H1 (cell line): ENCODE data around the gene AP4B1. TPM values are rescaled to one million over a fixed set of nuclear protein-coding genes. Genes with fewer than 3 reads are reported as not detected.
A peak's percentile ranks its signal among the peaks of the same experiment; 100 is the strongest.

Experiments
- ASH2L ChIP-seq: fragments of 200-600, 300-600 bp; sonication (generic); IDR thresholded peaks from one replicate; pipeline ENCODE4 v1.7.1; 2017; ENCODE audit warnings: low read length
- BCL11A ChIP-seq, 2 experiments: IDR thresholded peaks; one replicate each; pipeline ENCODE4 v1.6.1; 2011; ENCODE audit warnings: low read depth in 2 of 2, low read length in 2 of 2, mild to moderate bottlenecking in 2 of 2
- BRCA1 ChIP-seq: IDR thresholded peaks from 2 replicates; pipeline ENCODE4 v1.6.1; 2012; ENCODE audit warnings: low read depth, low read length, improper control_type of control experiment
- CBX5 ChIP-seq: fragments of 300-800, 300-1000 bp; sonication (generic); IDR thresholded peaks from 2 replicates; pipeline ENCODE4 v1.7.1; 2016; ENCODE audit warnings: antibody characterized with exemption, low read length, low read depth
- CHD1 ChIP-seq: IDR thresholded peaks from 2 replicates; pipeline ENCODE4 v1.6.1; 2012; ENCODE audit warnings: low read depth, low read length, improper control_type of control experiment
- EZH2 ChIP-seq: fragments of 200-600 bp; sonication (generic); IDR thresholded peaks from 2 replicates; pipeline ENCODE4 v1.7.1; 2012; ENCODE audit warnings: low read depth, mild to moderate bottlenecking, moderate library complexity, low read length, inconsistent platforms; ENCODE audit not compliant: severe bottlenecking
- HDAC2 ChIP-seq, 2 experiments: fragments of 300-600 bp in 1 of 2; sonication (generic) in 1 of 2; IDR thresholded peaks; 2 replicates each; pipeline ENCODE4 v1.6.1; 2011 to 2012; ENCODE audit warnings: low read depth in 2 of 2, low read length in 2 of 2, mild to moderate bottlenecking in 2 of 2, moderate library complexity in 2 of 2, borderline replicate concordance in 1 of 2, inconsistent platforms in 1 of 2
- HDAC6 ChIP-seq: IDR thresholded peaks from one replicate; pipeline ENCODE4 v1.7.1; 2012; ENCODE audit warnings: low read depth, mild to moderate bottlenecking, inconsistent platforms, low read length, moderate library complexity
- KDM1A ChIP-seq: fragments of 200-600, 300-600 bp; sonication (generic); IDR thresholded peaks from 2 replicates; pipeline ENCODE4 v1.7.1; 2016; ENCODE audit warnings: mild to moderate bottlenecking, low read length, borderline replicate concordance
- KDM4A ChIP-seq: IDR thresholded peaks from one replicate; pipeline ENCODE4 v1.7.1; 2012; ENCODE audit warnings: low read depth, mild to moderate bottlenecking, moderate library complexity, low read length, inconsistent platforms; ENCODE audit not compliant: severe bottlenecking
- KDM5A ChIP-seq: fragments of 200-600 bp; IDR thresholded peaks from 2 replicates; pipeline ENCODE4 v1.7.1; 2012; ENCODE audit warnings: mild to moderate bottlenecking, low read length, inconsistent platforms, mixed read lengths
- RAD21 ChIP-seq, 2 experiments: IDR thresholded peaks in 1 of 2; conservative IDR thresholded peaks in 1 of 2; 2 replicates each; pipeline ENCODE4 v1.6.1; 2011; ENCODE audit warnings: low read depth in 2 of 2, low read length in 2 of 2, improper control_type of control experiment in 1 of 2, inconsistent platforms in 1 of 2, mild to moderate bottlenecking in 1 of 2, moderate library complexity in 1 of 2
- RNF2 ChIP-seq: fragments of 200-900, 300-1000 bp; sonication (generic); IDR thresholded peaks from 2 replicates; pipeline ENCODE4 v1.7.1; 2016; ENCODE audit warnings: borderline replicate concordance, low read depth, mild to moderate bottlenecking, antibody characterized with exemption, low read length; ENCODE audit not compliant: poor library complexity, severe bottlenecking; ENCODE audit errors: missing control alignments
- SAP30 ChIP-seq: fragments of 300-600 bp; sonication (generic); IDR thresholded peaks from 2 replicates; pipeline ENCODE4 v1.7.1; 2012; ENCODE audit warnings: low read length, moderate library complexity, mild to moderate bottlenecking, inconsistent platforms; ENCODE audit not compliant: insufficient read depth, insufficient replicate concordance
- SIRT6 ChIP-seq: IDR thresholded peaks from one replicate; pipeline ENCODE4 v1.7.1; 2012; ENCODE audit warnings: low read length, inconsistent platforms
- TAF7 ChIP-seq: optimal IDR thresholded peaks from 2 replicates; pipeline ENCODE3; 2011; ENCODE audit warnings: low read depth, mild to moderate bottlenecking, inconsistent platforms, low read length, moderate library complexity, borderline replicate concordance
- TBP ChIP-seq: IDR thresholded peaks from 2 replicates; pipeline ENCODE4 v1.6.1; 2011; ENCODE audit warnings: low read depth, low read length, improper control_type of control experiment
- TCF12 ChIP-seq: IDR thresholded peaks from 2 replicates; pipeline ENCODE4 v1.6.1; 2011; ENCODE audit warnings: low read depth, mild to moderate bottlenecking, low read length
- polyA plus RNA-seq, 7 experiments: library from polyadenylated mRNA; depleted of rRNA in 3 of 7; stranded (reverse) in 5 of 7; unstranded in 2 of 7; fragments of >200 nt in 5 of 7; fragments of 200-250 nt in 2 of 7; gene quantifications; 1 replicate in 5 of 7; 2 replicates in 1 of 7; 4 replicates in 1 of 7; pipeline versions ENCODE4 v1.2.1 to v1.2.3, GENCODE V29; 2011 to 2013; ENCODE audit warnings: missing spikeins in 2 of 7, mixed read lengths in 2 of 7
- total RNA-seq: library from RNA; stranded (reverse); fragmentation: NEBNext Ultra II Directional; extraction: Animal tissue kit (Norgen Biotek cat#: 25700); gene quantifications from 2 replicates; pipeline ENCODE4 v1.2.1, GENCODE V29; 2021
- TF ChIP-seq, protein P1 (sequence below): IDR thresholded peaks from 2 replicates; pipeline ENCODE4 v1.6.1; 2012; ENCODE audit warnings: inconsistent platforms
- TF ChIP-seq, protein P2 (sequence below), 3 experiments: IDR thresholded peaks; 1 replicate in 2 of 3; 2 replicates in 1 of 3; pipeline versions ENCODE4 v1.5.1 to v1.6.1; 2011; ENCODE audit warnings: low read length in 3 of 3, mild to moderate bottlenecking in 3 of 3, inconsistent platforms in 2 of 3, low read depth in 1 of 3, moderate library complexity in 1 of 3; ENCODE audit not compliant: insufficient read depth in 1 of 3; ENCODE audit errors: control extremely low read depth in 1 of 3

The AP4B1 gene
- total and polyA plus RNA-seq, 2 of the 8 experiments (the other 6 are each of a cell fraction or from before 2014, with no cell fraction given) = 8.9 to 9.0 TPM

GRCh38 chr1:113928941-113929749 is 24.5 kb upstream of the AP4B1 start, which contains the start of gene HIPK1 (continued):
- TF ChIP-seq BCL11A (IDR thresholded peaks at IDR 0.05; ENCODE audit: low read depth in 2 of 2, low read length in 2 of 2) (no peak), HDAC6 (no peak), SIRT6 (no peak), HDAC2 (IDR thresholded peaks at IDR 0.05; ENCODE audit: borderline replicate concordance in 1 of 2, low read depth in 2 of 2, low read length in 2 of 2) (peak; percentile 68 to 96; a peak in 3 of 4 replicates), CHD1 (no peak), TBP (peak; percentile 62; the same call in 1 of the 2 replicates), TAF7 (no peak), KDM4A (peak; percentile 60), SAP30 (no peak), KDM1A (no peak), ASH2L (peak; percentile 87), EZH2 (no peak), TCF12 (no peak), KDM5A (no peak), RNF2 (no peak), RAD21 (IDR thresholded peaks at IDR 0.05 in 1 of 2, conservative IDR thresholded peaks at IDR 0.05 in 1 of 2; ENCODE audit: low read depth in 2 of 2, low read length in 2 of 2) (no peak; a peak in 1 of 4 replicates), CBX5 (no peak), BRCA1 (no peak)
- TF ChIP-seq, protein P1, sequence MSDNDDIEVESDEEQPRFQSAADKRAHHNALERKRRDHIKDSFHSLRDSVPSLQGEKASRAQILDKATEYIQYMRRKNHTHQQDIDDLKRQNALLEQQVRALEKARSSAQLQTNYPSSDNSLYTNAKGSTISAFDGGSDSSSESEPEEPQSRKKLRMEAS = peak; percentile 61
- TF ChIP-seq, protein P2, sequence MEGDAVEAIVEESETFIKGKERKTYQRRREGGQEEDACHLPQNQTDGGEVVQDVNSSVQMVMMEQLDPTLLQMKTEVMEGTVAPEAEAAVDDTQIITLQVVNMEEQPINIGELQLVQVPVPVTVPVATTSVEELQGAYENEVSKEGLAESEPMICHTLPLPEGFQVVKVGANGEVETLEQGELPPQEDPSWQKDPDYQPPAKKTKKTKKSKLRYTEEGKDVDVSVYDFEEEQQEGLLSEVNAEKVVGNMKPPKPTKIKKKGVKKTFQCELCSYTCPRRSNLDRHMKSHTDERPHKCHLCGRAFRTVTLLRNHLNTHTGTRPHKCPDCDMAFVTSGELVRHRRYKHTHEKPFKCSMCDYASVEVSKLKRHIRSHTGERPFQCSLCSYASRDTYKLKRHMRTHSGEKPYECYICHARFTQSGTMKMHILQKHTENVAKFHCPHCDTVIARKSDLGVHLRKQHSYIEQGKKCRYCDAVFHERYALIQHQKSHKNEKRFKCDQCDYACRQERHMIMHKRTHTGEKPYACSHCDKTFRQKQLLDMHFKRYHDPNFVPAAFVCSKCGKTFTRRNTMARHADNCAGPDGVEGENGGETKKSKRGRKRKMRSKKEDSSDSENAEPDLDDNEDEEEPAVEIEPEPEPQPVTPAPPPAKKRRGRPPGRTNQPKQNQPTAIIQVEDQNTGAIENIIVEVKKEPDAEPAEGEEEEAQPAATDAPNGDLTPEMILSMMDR (IDR thresholded peaks at IDR 0.05; ENCODE audit: control extremely low read depth in 1 of 3, insufficient read depth in 1 of 3, low read depth in 1 of 3, low read length in 3 of 3) = no peak
